Hematopoietic multipotent progenitor cell treated with erythropoietin and hydrocortisone succinate and interleukin-3 and kit ligand, for 17 days (in vitro differentiated cells): Measurements from ENCODE around the gene P3H4.

Source experiments
- DNase-seq: peaks from one replicate; pipeline ENCODE4 v3.0.0-alpha.2; 2015; ENCODE audit warnings: low spot score

Gene P3H4

GRCh38 chr17:41821776-41822175, 10.0 kb upstream of the P3H4 start:
- no peak for DNase-seq

- no peak for DNase-seq
Observed at GRCh38 chr17:41818024-41818423, 6.3 kb upstream of the P3H4 start.

DNA sequence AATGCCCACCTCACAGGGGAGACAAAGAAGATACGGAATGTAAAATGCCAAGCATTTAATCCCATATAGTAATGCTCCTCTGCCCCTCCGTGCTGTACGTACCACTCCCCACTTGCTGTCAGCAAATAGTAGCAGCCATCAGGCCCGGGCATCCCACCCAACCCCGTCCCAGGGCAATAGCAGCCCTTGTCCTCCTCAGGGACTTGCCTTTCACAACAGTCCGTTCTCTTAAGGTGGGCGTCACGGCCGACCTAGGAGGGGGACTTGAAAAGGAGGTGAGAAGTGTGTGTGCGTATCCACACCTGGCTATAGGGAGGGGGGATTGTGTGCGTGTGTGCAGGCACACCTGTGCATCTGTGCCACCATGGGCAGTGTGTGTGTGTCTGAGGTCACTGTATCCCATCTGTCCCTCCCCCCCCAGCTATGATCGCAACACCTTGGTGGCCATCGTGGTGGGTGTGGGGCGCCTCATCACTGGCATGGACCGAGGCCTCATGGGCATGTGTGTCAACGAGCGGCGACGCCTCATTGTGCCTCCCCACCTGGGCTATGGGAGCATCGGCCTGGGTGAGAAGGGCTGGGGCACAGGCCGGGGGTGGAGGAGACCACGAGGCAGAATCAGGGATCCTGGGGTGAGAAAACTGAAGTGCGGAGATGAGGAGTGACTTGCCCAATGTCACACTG, 5.0 kb upstream of the P3H4 start:
- no peak for DNase-seq

DNA sequence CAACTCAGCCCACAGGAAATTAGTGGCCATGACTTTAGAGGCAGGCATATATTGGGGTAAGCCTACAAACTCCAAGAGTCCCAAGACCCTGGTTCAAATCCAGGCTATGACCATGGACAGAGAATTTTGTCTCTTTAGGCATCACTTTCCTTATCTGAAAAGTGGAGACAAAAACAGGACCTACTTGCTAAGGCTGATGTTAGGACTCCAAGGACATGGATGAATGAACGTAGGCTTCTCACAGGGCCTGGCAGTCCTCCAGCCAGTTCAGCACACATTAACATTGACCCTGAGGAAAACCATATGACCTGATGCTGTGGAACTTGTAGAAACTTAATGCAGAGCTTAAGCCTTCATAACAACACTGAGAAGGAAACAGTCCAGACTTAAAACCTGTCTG, 2.4 kb upstream of the P3H4 start:
- no peak for DNase-seq

DNA sequence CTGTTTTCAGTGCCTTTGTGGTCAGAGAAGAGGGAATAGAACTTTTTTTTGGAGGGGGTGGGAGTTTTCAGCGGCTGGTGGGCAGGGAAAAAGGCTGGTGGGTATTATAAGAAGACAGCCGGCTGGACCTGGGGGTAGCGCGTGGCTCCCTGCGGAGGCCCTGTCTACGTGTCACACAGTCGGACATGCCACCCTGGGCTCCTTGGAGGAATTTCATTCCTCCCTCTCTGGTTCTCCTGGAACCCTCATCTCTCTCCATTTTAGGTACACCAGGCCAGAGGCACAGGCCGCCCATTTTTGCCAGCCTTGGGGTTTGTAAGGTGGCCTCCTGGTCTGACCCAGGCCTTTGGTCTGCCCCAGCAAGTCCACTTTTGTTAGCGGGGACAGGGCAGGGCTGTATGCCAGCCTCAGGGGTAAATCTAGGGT, 2.0 kb upstream of the P3H4 start:
- no peak for DNase-seq

DNA sequence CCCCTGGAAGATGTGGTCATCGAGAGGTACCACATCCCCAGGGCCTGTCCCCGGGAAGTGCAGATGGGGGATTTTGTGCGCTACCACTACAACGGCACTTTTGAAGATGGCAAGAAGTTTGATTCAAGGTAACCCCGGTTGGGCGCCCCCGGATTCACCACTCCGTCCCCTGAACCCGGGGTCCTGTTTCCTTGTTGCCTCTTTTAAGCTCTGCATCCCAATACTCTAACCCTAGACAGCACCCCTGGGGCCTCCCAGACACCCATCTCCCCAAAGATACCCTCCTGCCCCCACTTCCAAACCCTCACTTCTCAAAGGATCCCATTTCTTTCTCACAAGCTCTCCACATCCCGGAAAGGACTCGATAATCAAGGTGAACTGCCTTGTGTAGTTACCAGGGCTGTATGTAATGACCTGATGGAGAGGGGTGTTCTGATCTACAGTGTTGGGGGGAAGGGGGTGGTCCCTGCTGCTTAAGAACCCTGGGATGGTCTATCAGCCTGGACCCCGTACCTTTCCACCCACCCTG, 1.5 kb upstream of the P3H4 start:
- DNase-seq: no peak

DNA sequence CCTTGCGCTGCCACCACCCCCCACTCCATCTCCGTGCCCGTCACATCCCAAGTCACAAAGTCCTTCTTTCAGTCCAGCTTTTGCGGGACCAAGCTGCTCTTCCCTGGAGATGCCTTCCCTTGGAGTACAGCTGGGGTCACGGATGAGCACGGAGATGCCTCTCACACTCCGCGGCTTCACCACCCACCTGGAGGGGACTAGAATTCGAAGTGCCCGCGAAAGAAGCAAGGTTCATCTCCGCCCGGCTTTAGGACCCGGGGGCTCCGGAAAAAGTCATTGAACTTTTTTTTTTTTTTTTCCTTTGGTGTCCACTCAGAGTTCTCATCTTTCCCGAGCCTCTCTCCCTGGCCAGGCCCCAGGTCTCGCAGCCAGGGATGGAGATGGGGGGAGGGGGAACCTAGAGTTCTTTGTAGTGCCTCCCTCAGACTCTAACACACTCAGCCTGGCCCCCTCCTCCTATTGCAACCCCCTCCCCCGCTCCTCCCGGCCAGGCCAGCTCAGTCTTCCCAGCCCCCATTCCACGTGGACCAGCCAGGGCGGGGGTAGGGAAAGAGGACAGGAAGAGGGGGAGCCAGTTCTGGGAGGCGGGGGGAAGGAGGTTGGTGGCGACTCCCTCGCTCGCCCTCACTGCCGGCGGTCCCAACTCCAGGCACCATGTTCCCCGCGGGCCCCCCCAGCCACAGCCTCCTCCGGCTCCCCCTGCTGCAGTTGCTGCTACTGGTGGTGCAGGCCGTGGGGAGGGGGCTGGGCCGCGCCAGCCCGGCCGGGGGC, 817 bp upstream of the P3H4 start, which contains the start of gene FKBP10:
TSS of gene FKBP10 (plus strand) at position 624 of the 771 bp plus-strand sequence. CDS start at position 655, 31 bp downstream.
- no peak for DNase-seq

GRCh38 chr17:41810659-41811548, 845 bp downstream of the P3H4 start:
- DNase-seq: no peak

- no peak for DNase-seq
Observed at GRCh38 chr17:41806685-41807445, 4.9 kb downstream of the P3H4 start.

DNA sequence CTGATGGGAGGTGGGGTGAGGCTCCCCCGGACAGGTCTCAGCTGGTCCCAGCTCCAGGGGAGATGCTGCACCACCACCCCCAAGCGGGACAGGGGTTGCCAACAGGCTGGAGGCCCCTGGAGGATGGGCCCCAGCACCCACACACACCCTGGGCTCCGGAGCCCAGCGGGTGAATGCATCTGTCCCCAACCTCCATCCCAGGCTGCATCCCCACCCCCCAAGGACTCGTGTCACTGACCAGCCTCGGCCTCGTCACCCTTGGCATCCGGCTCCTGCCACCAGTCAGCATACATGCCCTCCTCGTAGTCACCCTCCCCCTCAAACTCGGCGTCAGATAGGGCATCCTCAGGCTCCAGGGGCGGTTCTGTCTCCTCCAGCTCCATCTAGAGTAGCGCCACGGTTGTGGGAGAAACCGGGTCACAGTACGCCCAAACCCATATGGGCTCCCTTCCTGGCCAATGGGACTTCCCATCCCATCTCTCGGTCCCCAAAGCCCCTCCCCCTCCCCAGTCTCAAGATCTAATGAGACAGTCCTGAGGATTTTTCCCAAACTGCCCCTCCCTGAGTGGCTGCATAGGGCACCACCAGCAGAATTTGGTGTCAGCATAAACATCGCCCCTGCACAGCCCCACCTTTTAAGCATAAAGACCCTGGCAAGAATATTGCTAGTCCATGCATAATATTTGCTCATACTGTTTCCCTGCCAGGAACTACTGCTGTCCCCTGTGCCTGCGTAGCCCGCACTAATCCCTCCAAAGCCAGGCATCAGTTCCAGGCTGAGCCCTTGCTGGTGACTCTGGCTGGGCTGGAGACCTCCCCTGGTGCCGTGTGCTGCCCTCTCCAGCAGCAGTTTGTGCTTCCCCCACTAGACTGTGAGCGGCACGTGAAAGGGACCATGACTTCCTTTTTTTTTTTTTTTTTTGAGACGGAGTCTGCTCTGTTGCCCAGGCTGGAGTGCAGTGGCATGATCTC, 8.4 kb downstream of the P3H4 start:
- DNase-seq: no peak

GRCh38 chr17:41801374-41802271, 10.1 kb downstream of the P3H4 start:
- peak; percentile 67 for DNase-seq

DNA sequence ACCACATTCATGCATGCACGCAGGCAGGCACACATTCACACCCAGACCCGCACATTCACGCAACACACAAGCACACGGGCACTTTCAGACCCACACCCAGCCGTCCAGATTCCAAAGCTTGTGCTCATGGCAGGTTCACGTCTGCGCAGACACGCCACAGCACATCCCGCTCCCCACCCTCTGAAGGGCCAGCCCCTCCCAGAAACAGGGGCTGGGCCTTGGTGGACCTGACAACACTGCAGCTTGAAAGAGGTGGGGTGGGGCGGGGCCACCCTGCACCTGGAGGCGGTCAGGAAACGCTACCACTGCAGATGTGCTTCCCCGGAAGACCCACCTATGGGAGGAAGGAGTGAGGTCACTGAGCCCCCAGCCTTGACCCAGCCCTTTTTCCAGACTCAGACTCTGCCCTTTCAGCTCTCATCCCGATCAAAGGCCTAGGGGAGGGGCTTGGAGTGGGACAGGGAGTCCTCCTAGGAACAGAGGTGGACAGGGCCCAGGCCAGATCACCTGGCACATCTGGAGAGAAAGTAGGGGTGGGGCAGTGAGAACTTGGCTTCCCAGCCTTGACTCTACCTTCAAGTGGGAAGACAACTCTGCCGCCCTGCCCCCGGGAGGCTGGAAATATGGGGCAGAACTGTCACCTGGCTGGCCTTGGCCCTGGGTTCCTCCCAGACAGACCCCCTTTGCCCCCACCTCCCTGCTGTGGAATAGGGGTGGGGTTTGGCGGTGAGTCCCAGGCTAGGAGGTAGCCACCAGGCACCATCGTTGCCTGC, 11.0 kb downstream of the P3H4 start:
- no peak for DNase-seq

DNA sequence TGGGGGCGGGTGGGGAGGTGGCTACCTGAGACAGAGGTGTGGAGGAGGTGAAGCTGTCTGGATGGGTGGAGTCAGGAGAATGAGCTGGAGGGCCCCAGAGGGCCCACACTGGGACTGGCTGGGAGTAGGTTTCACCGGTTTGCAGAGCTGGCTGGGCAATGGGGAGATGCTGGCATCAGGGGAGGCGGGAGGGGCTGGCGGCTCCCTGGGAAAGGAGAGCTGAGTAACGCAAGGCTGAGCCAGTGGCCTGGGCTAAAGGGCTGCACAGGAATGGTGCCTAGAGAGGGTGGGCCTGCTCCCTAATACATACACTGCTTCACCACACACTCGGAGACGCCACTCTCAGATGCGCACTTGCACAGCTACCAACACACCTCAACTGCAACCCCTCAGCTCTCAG, 12.4 kb downstream of the P3H4 start:
- DNase-seq: no peak

- no peak for DNase-seq
Observed at GRCh38 chr17:41797377-41797776, 14.4 kb downstream of the P3H4 start.

DNA sequence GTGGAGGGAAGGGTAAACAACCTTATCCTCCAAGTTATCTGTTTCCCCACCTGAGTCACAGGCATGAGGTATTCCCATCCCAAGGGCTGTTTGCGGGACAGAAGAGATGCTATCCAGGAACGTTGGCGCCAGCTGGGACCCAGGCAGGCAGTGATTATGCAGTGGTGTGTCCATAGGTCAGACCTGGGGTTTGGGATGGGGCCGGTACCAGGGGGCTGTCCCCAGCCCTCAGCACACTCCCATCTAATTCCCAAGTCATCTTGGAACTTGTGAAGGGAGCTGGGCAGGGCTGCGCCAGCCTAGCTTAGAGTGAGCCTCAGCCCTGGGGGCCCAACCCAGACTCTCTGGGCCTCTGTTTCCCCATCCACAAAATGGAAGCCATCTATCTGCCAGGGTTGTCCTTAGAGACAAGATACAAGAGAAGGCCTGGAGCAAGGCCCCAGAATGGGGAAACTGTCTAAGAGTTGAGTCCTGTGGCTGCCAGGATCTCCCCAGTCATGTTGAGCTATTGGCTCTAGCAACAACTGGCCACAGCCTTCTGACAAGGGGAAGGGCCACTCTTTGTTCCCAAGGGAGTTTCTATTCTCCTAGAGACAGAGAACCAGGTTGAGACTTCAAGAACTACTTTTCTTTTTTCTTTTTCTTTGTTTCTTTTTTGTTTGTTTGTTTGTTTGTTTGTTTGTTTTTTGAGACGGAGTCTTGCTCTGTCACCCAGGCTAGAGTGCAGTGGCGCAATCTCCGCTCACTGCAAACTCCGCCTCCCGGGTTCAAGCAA, 15.4 kb downstream of the P3H4 start:
- DNase-seq: no peak

DNA sequence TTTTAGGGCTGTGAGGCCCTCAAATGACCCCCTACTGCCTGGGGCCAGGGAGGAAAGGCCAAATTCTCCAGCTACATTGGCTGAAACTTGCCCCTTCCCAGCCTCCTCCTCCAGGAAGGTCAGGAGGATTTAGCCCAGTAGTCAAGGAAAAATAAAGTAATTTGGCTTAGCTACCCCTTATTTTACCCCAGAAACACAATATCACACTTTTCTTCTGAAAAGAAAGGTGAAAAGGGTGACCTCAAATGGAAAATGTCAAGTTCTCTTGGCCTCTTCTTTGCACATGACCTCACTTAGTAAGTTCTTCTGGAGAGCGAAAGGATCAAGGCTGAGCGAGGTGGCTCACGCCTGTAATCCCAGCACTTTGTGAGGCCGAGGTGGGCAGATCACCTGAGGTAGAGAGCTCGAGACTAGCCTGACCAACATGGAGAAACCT, 17.2 kb downstream of the P3H4 start:
- DNase-seq: no peak

DNA sequence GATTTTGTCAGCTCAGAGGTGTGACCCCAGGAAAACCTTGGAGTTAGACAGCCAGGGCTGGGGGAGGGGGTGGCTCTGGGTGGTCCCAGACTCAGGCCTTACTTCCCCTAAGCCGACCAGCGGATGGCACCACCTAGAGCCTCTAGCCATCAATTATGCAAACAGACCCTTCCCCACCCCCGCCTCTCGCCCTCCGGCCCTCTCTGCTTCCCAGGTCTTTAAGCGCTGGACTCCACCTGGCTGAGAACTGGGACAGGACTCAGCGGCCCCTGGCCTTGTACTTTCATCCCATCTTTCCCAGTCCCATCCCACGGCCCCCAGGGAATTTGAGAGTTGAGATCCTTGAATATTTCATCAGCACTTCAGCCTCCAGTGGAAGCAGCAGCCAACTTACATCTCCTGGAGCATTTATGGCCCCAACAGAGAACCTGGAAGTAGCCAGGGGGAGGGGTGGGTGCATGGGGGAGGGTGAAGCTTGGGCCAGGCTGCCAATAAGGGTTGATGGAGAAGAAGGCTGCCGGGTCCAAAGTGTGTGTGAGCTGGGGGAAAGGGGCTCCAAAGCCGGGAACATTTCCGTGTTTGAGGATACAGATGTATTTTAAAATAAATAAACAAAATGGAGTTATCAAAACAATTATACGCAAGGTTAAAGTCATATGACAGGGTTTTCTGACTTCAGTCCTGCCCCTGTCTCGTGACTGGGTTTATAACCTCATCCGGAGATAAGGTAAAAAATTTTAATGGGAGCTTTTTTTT, 17.8 kb downstream of the P3H4 start:
- DNase-seq: no peak
